Activated T-helper 17 cell treated with anti-CD3 and anti-CD28 coated beads, Interleukin-2, amount 50 U/mL, for 72 hours (primary cell): ENCODE measurements around the gene IL9. TPM values are rescaled to one million over a fixed set of nuclear protein-coding genes. Genes with fewer than 3 reads are reported as not detected.

Experiments used
- ATAC-seq: fragments of 150-1000 bp; cut with Tn5 transposase; replicated peaks from 2 replicates; pipeline ENCODE4 v1.10.0; 2021; ENCODE audit warnings: mild to moderate bottlenecking, moderate library complexity
- H3K27ac Mint-ChIP-seq: one replicate; pipeline ENCODE4 v1.8.0; 2022; ENCODE audit warnings: mixed read lengths
- H3K27me3 Mint-ChIP-seq: one replicate; pipeline ENCODE4 v1.8.0; 2022; ENCODE audit warnings: mixed read lengths
- H3K36me3 Mint-ChIP-seq: one replicate; pipeline ENCODE4 v1.8.0; 2022; ENCODE audit warnings: low read depth, mild to moderate bottlenecking, mixed read lengths
- H3K4me1 Mint-ChIP-seq: one replicate; pipeline ENCODE4 v1.8.0; 2022; ENCODE audit warnings: mixed read lengths
- H3K4me3 Mint-ChIP-seq: one replicate; pipeline ENCODE4 v1.8.0; 2022; ENCODE audit warnings: mild to moderate bottlenecking, mixed read lengths
- H3K9me3 Mint-ChIP-seq: one replicate; pipeline ENCODE4 v1.8.0; 2022; ENCODE audit warnings: mixed read lengths
- total RNA-seq, 2 donors: library from RNA; stranded (reverse); gene quantifications; one replicate each; pipeline ENCODE4 v1.2.3, GENCODE V29; 2022

Gene IL9
- total RNA-seq, 2 donors from 2014 or later, result 10.2 to 29.3 TPM

- no peak for ATAC-seq
- H3K9me3 Mint-ChIP-seq, result no peaks in the 10 kb centered on the region
- H3K27ac Mint-ChIP-seq, result no peak overlapping the region
- H3K36me3 Mint-ChIP-seq, result no peaks in the 10 kb centered on the region
- no peaks in the 10 kb centered on the region for H3K4me1 Mint-ChIP-seq
- H3K4me3 Mint-ChIP-seq, result no peak overlapping the region
- peaks cover 41% of the 10 kb centered on the region for H3K27me3 Mint-ChIP-seq
These were observed 12.2 kb downstream of the IL9 start for GRCh38 chr5:135883441-135883840.

- H3K27ac Mint-ChIP-seq, result no peak overlapping the region
- no peaks in the 10 kb centered on the region for H3K36me3 Mint-ChIP-seq
These were observed 12.6 kb downstream of the IL9 start for GRCh38 chr5:135883026-135883425.

GRCh38 chr5:135881819-135882218 is 13.8 kb downstream of the IL9 start:
- ATAC-seq, result no peak
- H3K36me3 Mint-ChIP-seq, result no peaks in the 10 kb centered on the region
- H3K4me1 Mint-ChIP-seq, result no peaks in the 10 kb centered on the region
- no peak overlapping the region for H3K4me3 Mint-ChIP-seq
- peaks cover 44% of the 10 kb centered on the region for H3K27me3 Mint-ChIP-seq
- H3K9me3 Mint-ChIP-seq, result no peaks in the 10 kb centered on the region
- H3K27ac Mint-ChIP-seq, result no peak overlapping the region

More at GRCh38 chr5:135883026-135883425, 12.6 kb downstream of the IL9 start:
- no peak overlapping the region for H3K4me3 Mint-ChIP-seq
- ATAC-seq, result no peak
- peaks cover 41% of the 10 kb centered on the region for H3K27me3 Mint-ChIP-seq
- no peaks in the 10 kb centered on the region for H3K4me1 Mint-ChIP-seq
- no peaks in the 10 kb centered on the region for H3K9me3 Mint-ChIP-seq

GRCh38 chr5:135881244-135881643 is 14.4 kb downstream of the IL9 start:
- H3K9me3 Mint-ChIP-seq, result no peaks in the 10 kb centered on the region
- ATAC-seq, result no peak
- H3K4me3 Mint-ChIP-seq, result no peak overlapping the region
- H3K27me3 Mint-ChIP-seq, result peaks cover 44% of the 10 kb centered on the region
- no peaks in the 10 kb centered on the region for H3K36me3 Mint-ChIP-seq
- no peak overlapping the region for H3K27ac Mint-ChIP-seq
- H3K4me1 Mint-ChIP-seq, result no peaks in the 10 kb centered on the region

- no peaks in the 10 kb centered on the region for H3K4me1 Mint-ChIP-seq
- no peak overlapping the region for H3K4me3 Mint-ChIP-seq
- H3K36me3 Mint-ChIP-seq, result no peaks in the 10 kb centered on the region
- no peaks in the 10 kb centered on the region for H3K9me3 Mint-ChIP-seq
- H3K27ac Mint-ChIP-seq, result no peak overlapping the region
- H3K27me3 Mint-ChIP-seq, result peaks cover 44% of the 10 kb centered on the region
- no peak for ATAC-seq
These were observed 14.8 kb downstream of the IL9 start for GRCh38 chr5:135880801-135881200.

GRCh38 chr5:135880278-135880677 is 15.4 kb downstream of the IL9 start:
- no peaks in the 10 kb centered on the region for H3K4me1 Mint-ChIP-seq
- H3K27ac Mint-ChIP-seq, result no peak overlapping the region
- ATAC-seq, result no peak
- H3K9me3 Mint-ChIP-seq, result no peaks in the 10 kb centered on the region
- no peaks in the 10 kb centered on the region for H3K36me3 Mint-ChIP-seq
- H3K4me3 Mint-ChIP-seq, result no peak overlapping the region
- H3K27me3 Mint-ChIP-seq, result peaks cover 42% of the 10 kb centered on the region

- Mint-ChIP-seq H3K4me3 (no peak overlapping the region), H3K27me3 (peaks cover 40% of the 10 kb centered on the region), H3K27ac (no peak overlapping the region), H3K36me3 (no peaks in the 10 kb centered on the region), H3K9me3 (no peaks in the 10 kb centered on the region), H3K4me1 (no peaks in the 10 kb centered on the region)
- no peak for ATAC-seq
These were observed 16.1 kb downstream of the IL9 start for GRCh38 chr5:135879591-135879990.

- no peak for ATAC-seq
- Mint-ChIP-seq H3K4me1 (no peaks in the 10 kb centered on the region), H3K9me3 (no peaks in the 10 kb centered on the region), H3K27ac (no peak overlapping the region), H3K4me3 (no peak overlapping the region), H3K27me3 (peaks cover 34% of the 10 kb centered on the region), H3K36me3 (no peaks in the 10 kb centered on the region)
These were observed 17.5 kb downstream of the IL9 start for GRCh38 chr5:135878156-135878620.

GRCh38 chr5:135877570-135878155 is 18.0 kb downstream of the IL9 start:
- H3K4me1 Mint-ChIP-seq, result no peaks in the 10 kb centered on the region
- no peaks in the 10 kb centered on the region for H3K36me3 Mint-ChIP-seq
- ATAC-seq, result no peak
- H3K4me3 Mint-ChIP-seq, result no peak overlapping the region
- H3K27ac Mint-ChIP-seq, result no peak overlapping the region
- H3K9me3 Mint-ChIP-seq, result no peaks in the 10 kb centered on the region
- H3K27me3 Mint-ChIP-seq, result peaks cover 32% of the 10 kb centered on the region

GRCh38 chr5:135876146-135876545 is 19.5 kb downstream of the IL9 start:
- Mint-ChIP-seq H3K27me3 (peaks cover 23% of the 10 kb centered on the region), H3K4me3 (no peak overlapping the region), H3K36me3 (no peaks in the 10 kb centered on the region), H3K9me3 (no peaks in the 10 kb centered on the region), H3K4me1 (no peaks in the 10 kb centered on the region), H3K27ac (no peak overlapping the region)
- no peak for ATAC-seq

GRCh38 chr5:135875567-135875966 is 20.1 kb downstream of the IL9 start:
- H3K27me3 Mint-ChIP-seq, result peaks cover 17% of the 10 kb centered on the region
- ATAC-seq, result no peak
- no peak overlapping the region for H3K4me3 Mint-ChIP-seq
- H3K9me3 Mint-ChIP-seq, result no peaks in the 10 kb centered on the region
- H3K4me1 Mint-ChIP-seq, result no peaks in the 10 kb centered on the region
- H3K36me3 Mint-ChIP-seq, result no peaks in the 10 kb centered on the region
- H3K27ac Mint-ChIP-seq, result no peak overlapping the region

- Mint-ChIP-seq H3K27ac (no peak overlapping the region), H3K27me3 (peaks cover 18% of the 10 kb centered on the region), H3K4me3 (no peak overlapping the region), H3K36me3 (no peaks in the 10 kb centered on the region), H3K4me1 (no peaks in the 10 kb centered on the region), H3K9me3 (no peaks in the 10 kb centered on the region)
- no peak for ATAC-seq
These were observed 21.2 kb downstream of the IL9 start for GRCh38 chr5:135874461-135874860.

- H3K36me3 Mint-ChIP-seq, result no peaks in the 10 kb centered on the region
- no peak overlapping the region for H3K27ac Mint-ChIP-seq
- no peak overlapping the region for H3K4me3 Mint-ChIP-seq
- H3K27me3 Mint-ChIP-seq, result peaks cover 15% of the 10 kb centered on the region
- ATAC-seq, result no peak
- H3K4me1 Mint-ChIP-seq, result no peaks in the 10 kb centered on the region
- H3K9me3 Mint-ChIP-seq, result no peaks in the 10 kb centered on the region
These were observed 21.8 kb downstream of the IL9 start for GRCh38 chr5:135873831-135874230.

- Mint-ChIP-seq H3K27me3 (peaks cover 12% of the 10 kb centered on the region), H3K4me1 (no peaks in the 10 kb centered on the region), H3K36me3 (no peaks in the 10 kb centered on the region), H3K27ac (no peak overlapping the region), H3K4me3 (no peak overlapping the region), H3K9me3 (no peaks in the 10 kb centered on the region)
- no peak for ATAC-seq
These were observed 24.2 kb downstream of the IL9 start for GRCh38 chr5:135871268-135871915.

- H3K9me3 Mint-ChIP-seq, result no peaks in the 10 kb centered on the region
- H3K27me3 Mint-ChIP-seq, result peaks cover 9% of the 10 kb centered on the region
- ATAC-seq, result no peak
- H3K36me3 Mint-ChIP-seq, result no peaks in the 10 kb centered on the region
- H3K4me3 Mint-ChIP-seq, result no peak overlapping the region
- no peaks in the 10 kb centered on the region for H3K4me1 Mint-ChIP-seq
- H3K27ac Mint-ChIP-seq, result no peak overlapping the region
These were observed 25.7 kb downstream of the IL9 start for GRCh38 chr5:135869935-135870334.
